Fibroblast of lung (primary cell): ENCODE results near the gene ABHD4. TPM values are rescaled to one million over a fixed set of nuclear protein-coding genes. Genes with fewer than 3 reads are reported as not detected.

Experiments
- DNase-seq, 2 donors: peaks; one replicate each; pipeline versions ENCODE4 v3.0.0 to v3.0.0-alpha.2; 2010; ENCODE audit warnings: low read depth in 2 of 2
- H2AFZ ChIP-seq: 2 replicates; pipeline ENCODE4 v1.5.1; 2012; ENCODE audit warnings: low read length, control low read depth, inconsistent platforms
- H3K27ac ChIP-seq: 2 replicates; pipeline ENCODE4 v1.5.1; 2011; ENCODE audit warnings: low read length, control low read depth; ENCODE audit not compliant: insufficient read depth
- H3K27me3 ChIP-seq: 2 replicates; pipeline ENCODE4 v1.5.1; 2011; ENCODE audit warnings: mild to moderate bottlenecking, low read length; ENCODE audit not compliant: control insufficient read depth, insufficient read depth
- H3K36me3 ChIP-seq: 2 replicates; pipeline ENCODE4 v1.5.1; 2011; ENCODE audit warnings: low read length; ENCODE audit not compliant: control insufficient read depth, insufficient read depth
- H3K4me1 ChIP-seq: 2 replicates; pipeline ENCODE4 v1.5.1; 2011; ENCODE audit warnings: low read length; ENCODE audit not compliant: control insufficient read depth, insufficient read depth; ENCODE audit errors: extremely low read depth
- H3K4me2 ChIP-seq: 2 replicates; pipeline ENCODE4 v1.5.1; 2011; ENCODE audit warnings: low read length, control low read depth; ENCODE audit not compliant: insufficient read depth; ENCODE audit errors: extremely low read depth
- H3K4me3 ChIP-seq, 4 experiments: fragments of 200-600 bp in 1 of 4; sonication (generic) in 1 of 4; replicated peaks in 1 of 4; 2 replicates each; pipeline ENCODE4 v1.5.1; 2011 to 2016; ENCODE audit warnings: low read length in 4 of 4, low read depth in 3 of 4, mild to moderate bottlenecking in 3 of 4, control low read depth in 2 of 4, inconsistent platforms in 1 of 4, mixed read lengths in 1 of 4; ENCODE audit not compliant: insufficient read depth in 1 of 4; ENCODE audit errors: control extremely low read depth in 1 of 4
- H3K79me2 ChIP-seq: 2 replicates; pipeline ENCODE4 v1.5.1; 2012; ENCODE audit warnings: mild to moderate bottlenecking, low read length, inconsistent platforms; ENCODE audit not compliant: control insufficient read depth, insufficient read depth
- H3K9ac ChIP-seq: 2 replicates; pipeline ENCODE4 v1.5.1; 2011; ENCODE audit warnings: mild to moderate bottlenecking, low read length, control low read depth; ENCODE audit not compliant: insufficient read depth
- H3K9me3 ChIP-seq: 2 replicates; pipeline ENCODE4 v1.5.1; 2012; ENCODE audit warnings: low read depth, low read length; ENCODE audit not compliant: control insufficient read depth, insufficient read depth
- H4K20me1 ChIP-seq: 2 replicates; pipeline ENCODE4 v1.5.1; 2011; ENCODE audit warnings: low read length; ENCODE audit not compliant: control insufficient read depth, insufficient read depth; ENCODE audit errors: extremely low read depth
- EZH2 ChIP-seq: IDR thresholded peaks from 2 replicates; pipeline ENCODE4 v1.5.1; 2012; ENCODE audit warnings: low read length, control low read depth, mild to moderate bottlenecking; ENCODE audit errors: missing control alignments
- polyA plus RNA-seq, 2 donors: library from polyadenylated mRNA; depleted of rRNA in 1 of 2; stranded (reverse) in 1 of 2; unstranded in 1 of 2; fragments of >200 nt; gene quantifications; 2 replicates each; pipeline ENCODE4 v1.2.1, GENCODE V29; 2011 to 2012; ENCODE audit warnings: missing spikeins in 1 of 2
- total RNA-seq: library from RNA; depleted of rRNA; stranded (reverse); fragments of >200 nt; gene quantifications from 2 replicates; pipeline ENCODE4 v1.2.1, GENCODE V29; 2014
- TF ChIP-seq, protein P1 (sequence below), 2 donors: IDR thresholded peaks in 1 of 2; conservative IDR thresholded peaks in 1 of 2; 1 replicate in 1 of 2; 2 replicates in 1 of 2; pipeline ENCODE4 v1.5.1; 2011 to 2012; ENCODE audit warnings: low read length in 2 of 2, control low read depth in 1 of 2, inconsistent platforms in 1 of 2, low read depth in 1 of 2, mild to moderate bottlenecking in 1 of 2

ABHD4 gene
- total and polyA plus RNA-seq, 2 donors (not counting 1 experiment from before 2014, with no cell fraction given) = 40.0 to 61.2 TPM

DNA sequence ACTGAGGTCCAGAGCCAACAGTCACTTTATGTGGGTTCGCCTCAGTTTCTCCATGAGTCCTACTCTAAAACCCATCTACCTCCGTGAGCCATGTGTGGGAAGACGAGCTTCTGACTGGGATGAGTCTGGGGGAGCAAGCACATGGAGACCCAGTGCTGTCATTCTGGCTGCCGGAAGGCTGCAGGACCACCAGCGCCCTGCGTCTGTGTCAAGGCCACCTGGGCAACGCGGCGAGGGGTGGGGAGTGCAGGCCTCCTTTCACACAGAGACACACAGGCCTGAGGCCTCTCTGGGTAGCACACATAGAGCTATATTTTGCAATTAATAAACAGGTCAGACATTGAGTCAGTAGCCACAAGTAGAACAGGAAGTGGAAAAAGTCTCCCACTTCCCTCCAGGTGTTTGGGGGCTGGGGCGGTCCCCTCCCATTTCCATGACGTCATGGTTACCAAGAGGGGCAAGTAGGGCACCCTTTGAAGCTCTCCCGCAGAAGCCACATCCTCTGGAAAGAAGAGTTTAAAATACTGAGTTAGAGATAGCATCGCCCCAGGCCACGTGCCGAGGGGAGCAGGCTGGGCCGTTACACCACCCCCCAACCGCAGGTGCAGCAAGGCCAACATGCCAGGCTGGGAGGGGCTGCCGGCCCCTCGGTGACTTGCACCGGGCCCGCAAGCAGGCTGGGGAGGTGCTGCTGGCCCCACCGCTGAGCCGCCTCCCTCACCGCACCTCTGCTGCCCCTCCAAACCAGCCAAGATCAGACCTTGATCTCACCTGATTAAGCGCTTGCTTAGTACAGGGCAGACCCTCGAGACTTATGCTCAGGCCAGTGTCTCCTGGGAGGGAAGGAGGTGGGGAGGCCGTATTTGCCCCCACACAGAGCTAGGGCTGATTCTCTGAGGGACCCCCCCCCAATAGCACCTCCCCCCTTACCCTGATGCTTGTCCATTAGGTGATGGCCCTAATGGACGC is 41.8 kb upstream of the ABHD4 start:
- H3K27ac ChIP-seq = peak overlapping the region; percentile 56
- peak overlapping the region; percentile 32 for H3K9ac ChIP-seq
- DNase-seq = peak; percentile 65 to 97

DNA sequence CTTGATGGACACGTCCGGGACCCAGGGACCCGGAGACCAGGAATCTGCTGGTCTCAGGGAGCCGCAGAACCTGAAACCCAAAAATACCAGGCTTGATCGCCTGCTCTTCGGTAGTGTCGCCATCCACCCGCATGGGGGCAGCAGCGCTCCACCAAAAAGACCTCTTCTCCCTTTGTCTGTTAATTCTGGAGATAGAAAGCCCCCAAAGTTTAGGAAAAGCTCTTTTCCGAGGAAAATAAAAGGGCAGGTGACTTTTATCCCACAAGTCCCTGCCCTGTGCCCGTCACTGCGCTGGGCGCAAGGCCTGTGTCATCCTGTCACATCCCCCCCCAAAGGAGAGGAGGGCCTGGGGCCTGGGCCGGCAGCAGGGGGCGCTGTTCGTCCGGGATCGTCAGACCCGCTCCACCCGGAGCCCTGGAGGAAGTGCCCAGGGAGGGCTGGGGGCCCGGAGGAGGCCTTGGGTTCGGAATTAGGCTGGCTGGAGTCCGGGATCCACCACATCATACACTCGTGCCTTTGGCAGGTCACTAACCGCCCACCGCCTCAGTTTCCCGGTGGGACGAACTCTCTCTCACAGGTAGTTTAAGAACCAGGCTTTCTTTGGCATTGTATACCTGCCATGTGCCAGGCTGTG is 41.0 kb upstream of the ABHD4 start:
- Histone ChIP-seq H3K9ac (peak overlapping the region; percentile 41), H2AFZ (peak overlapping the region; percentile 69), H3K36me3 (no peaks in the 10 kb centered on the region), H4K20me1 (no peaks in the 10 kb centered on the region), H3K9me3 (no peaks in the 10 kb centered on the region), H3K4me2 (peak overlapping the region; percentile 69), H3K27me3 (no peaks in the 10 kb centered on the region), H3K4me3 (peak overlapping the region in 3 of 4 experiments; percentile 3 to 46 (median 46)), H3K79me2 (no peaks in the 10 kb centered on the region), H3K27ac (peak overlapping the region; percentile 56), H3K4me1 (peaks cover 6% of the 10 kb centered on the region)
- peak; percentile 62 to 75 for DNase-seq
- TF ChIP-seq, protein P1, sequence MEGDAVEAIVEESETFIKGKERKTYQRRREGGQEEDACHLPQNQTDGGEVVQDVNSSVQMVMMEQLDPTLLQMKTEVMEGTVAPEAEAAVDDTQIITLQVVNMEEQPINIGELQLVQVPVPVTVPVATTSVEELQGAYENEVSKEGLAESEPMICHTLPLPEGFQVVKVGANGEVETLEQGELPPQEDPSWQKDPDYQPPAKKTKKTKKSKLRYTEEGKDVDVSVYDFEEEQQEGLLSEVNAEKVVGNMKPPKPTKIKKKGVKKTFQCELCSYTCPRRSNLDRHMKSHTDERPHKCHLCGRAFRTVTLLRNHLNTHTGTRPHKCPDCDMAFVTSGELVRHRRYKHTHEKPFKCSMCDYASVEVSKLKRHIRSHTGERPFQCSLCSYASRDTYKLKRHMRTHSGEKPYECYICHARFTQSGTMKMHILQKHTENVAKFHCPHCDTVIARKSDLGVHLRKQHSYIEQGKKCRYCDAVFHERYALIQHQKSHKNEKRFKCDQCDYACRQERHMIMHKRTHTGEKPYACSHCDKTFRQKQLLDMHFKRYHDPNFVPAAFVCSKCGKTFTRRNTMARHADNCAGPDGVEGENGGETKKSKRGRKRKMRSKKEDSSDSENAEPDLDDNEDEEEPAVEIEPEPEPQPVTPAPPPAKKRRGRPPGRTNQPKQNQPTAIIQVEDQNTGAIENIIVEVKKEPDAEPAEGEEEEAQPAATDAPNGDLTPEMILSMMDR (conservative IDR thresholded peaks at IDR 0.05 in 1 of 2, IDR thresholded peaks at IDR 0.05 in 1 of 2; ENCODE audit: low read depth in 1 of 2, low read length in 2 of 2) = peak; percentile 73 to 99
- TF ChIP-seq EZH2 = no peak

More for the DNA sequence above, 41.8 kb upstream of the ABHD4 start:
- H3K36me3 ChIP-seq = no peaks in the 10 kb centered on the region
- H2AFZ ChIP-seq = peak overlapping the region; percentile 55
- no peaks in the 10 kb centered on the region for H4K20me1 ChIP-seq
- TF ChIP-seq, protein P1 (conservative IDR thresholded peaks at IDR 0.05 in 1 of 2, IDR thresholded peaks at IDR 0.05 in 1 of 2; ENCODE audit: low read depth in 1 of 2, low read length in 2 of 2) = no peak
- TF ChIP-seq EZH2 = no peak
- H3K4me2 ChIP-seq = peak overlapping the region; percentile 32
- H3K27me3 ChIP-seq = no peaks in the 10 kb centered on the region
- H3K4me3 ChIP-seq = no peak overlapping the region
- no peaks in the 10 kb centered on the region for H3K9me3 ChIP-seq
- peaks cover 6% of the 10 kb centered on the region for H3K4me1 ChIP-seq
- H3K79me2 ChIP-seq = no peaks in the 10 kb centered on the region

DNA sequence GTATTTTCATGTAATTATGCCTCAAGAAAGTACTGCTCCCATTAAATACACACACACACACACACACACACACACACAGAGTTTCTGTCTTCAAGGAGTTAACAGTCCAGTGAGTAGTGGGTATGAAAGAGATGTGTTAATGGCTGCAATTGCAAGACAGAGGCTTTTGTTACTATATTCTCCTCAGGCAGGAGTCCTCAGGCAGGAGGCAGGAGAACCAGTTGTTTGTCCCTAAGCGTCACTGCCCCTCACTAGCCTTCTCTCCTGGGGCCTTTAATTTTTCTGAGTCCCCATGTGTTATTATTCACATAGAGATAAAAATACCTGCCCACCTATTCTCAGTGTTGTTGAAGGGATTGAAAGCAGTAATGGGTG is 40.3 kb upstream of the ABHD4 start:
- no peak for TF ChIP-seq EZH2
- TF ChIP-seq, protein P1 (conservative IDR thresholded peaks at IDR 0.05 in 1 of 2, IDR thresholded peaks at IDR 0.05 in 1 of 2; ENCODE audit: low read depth in 1 of 2, low read length in 2 of 2) = no peak
- Histone ChIP-seq H3K27ac (no peak overlapping the region), H3K4me3 (no peak overlapping the region), H2AFZ (no peak overlapping the region), H3K4me2 (no peak overlapping the region), H3K36me3 (no peaks in the 10 kb centered on the region), H3K27me3 (no peaks in the 10 kb centered on the region), H3K9ac (no peak overlapping the region), H3K9me3 (no peaks in the 10 kb centered on the region), H4K20me1 (no peaks in the 10 kb centered on the region), H3K79me2 (no peaks in the 10 kb centered on the region), H3K4me1 (peaks cover 6% of the 10 kb centered on the region)
- no peak for DNase-seq
